ENCODE results near the gene BMS1.

DNA sequence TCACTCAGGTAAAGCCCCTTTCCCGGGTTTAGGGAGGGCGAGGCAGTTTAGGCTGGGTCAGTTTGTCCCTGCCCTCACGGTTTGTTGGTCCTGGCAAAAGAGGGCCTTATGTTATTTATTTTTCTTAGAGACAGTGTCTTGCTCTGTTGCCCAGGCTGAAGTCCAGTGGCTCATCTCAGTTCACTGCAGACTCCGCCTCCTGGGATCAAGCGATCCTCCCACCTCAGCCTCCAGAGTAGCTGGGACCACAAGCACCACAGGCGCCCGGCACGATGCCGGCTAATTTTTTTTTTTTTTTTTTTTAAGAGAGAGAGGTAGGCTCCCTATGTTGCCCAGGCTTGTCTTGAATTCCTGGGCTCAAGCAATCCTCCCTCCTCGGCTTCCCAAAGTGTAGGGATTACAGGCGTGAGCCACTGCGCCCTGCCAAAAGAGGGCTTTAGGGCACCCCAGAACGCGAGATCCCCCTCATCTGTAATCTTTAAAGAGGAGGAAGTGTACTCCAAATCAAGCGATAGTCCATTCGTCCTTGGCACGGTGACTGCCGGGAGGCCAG, 626 bp upstream of the BMS1 start:
- TF ChIP-seq, protein P1, sequence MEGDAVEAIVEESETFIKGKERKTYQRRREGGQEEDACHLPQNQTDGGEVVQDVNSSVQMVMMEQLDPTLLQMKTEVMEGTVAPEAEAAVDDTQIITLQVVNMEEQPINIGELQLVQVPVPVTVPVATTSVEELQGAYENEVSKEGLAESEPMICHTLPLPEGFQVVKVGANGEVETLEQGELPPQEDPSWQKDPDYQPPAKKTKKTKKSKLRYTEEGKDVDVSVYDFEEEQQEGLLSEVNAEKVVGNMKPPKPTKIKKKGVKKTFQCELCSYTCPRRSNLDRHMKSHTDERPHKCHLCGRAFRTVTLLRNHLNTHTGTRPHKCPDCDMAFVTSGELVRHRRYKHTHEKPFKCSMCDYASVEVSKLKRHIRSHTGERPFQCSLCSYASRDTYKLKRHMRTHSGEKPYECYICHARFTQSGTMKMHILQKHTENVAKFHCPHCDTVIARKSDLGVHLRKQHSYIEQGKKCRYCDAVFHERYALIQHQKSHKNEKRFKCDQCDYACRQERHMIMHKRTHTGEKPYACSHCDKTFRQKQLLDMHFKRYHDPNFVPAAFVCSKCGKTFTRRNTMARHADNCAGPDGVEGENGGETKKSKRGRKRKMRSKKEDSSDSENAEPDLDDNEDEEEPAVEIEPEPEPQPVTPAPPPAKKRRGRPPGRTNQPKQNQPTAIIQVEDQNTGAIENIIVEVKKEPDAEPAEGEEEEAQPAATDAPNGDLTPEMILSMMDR (IDR thresholded peaks at IDR 0.05; ENCODE audit: insufficient read depth, low read length, poor library complexity, severe bottlenecking): no peak
- TF ChIP-seq EZH2phosphoT487 (conservative IDR thresholded peaks at IDR 0.05; ENCODE audit: low read length): no peak

All from SU-DHL-6 (cell line).